Myocyte (in vitro differentiated cells): ENCODE results near the gene CITED2. TPM values are rescaled to one million over a fixed set of nuclear protein-coding genes. Genes with fewer than 3 reads are reported as not detected.
A peak's percentile ranks its signal among the peaks of the same experiment; 100 is the strongest.
"Not testable (repeated sequence)": the region's sequence is repeated elsewhere in the genome, so short reads cannot be mapped to it uniquely, and the experiment has no call there.

Source experiments
- DNase-seq: peaks from one replicate; pipeline ENCODE4 v3.0.0-alpha.2; 2012; ENCODE audit warnings: low read depth
- polyA plus RNA-seq: library from polyadenylated mRNA; unstranded; fragments of >200 nt; gene quantifications from one replicate; pipeline ENCODE4 v1.2.1, GENCODE V29; 2012; ENCODE audit warnings: missing spikeins
- total RNA-seq: library from RNA; depleted of rRNA; stranded (reverse); fragments of >200 nt; gene quantifications from 2 replicates; pipeline ENCODE4 v1.2.3, GENCODE V29; 2014

CITED2 gene, protein sequence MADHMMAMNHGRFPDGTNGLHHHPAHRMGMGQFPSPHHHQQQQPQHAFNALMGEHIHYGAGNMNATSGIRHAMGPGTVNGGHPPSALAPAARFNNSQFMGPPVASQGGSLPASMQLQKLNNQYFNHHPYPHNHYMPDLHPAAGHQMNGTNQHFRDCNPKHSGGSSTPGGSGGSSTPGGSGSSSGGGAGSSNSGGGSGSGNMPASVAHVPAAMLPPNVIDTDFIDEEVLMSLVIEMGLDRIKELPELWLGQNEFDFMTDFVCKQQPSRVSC
- total RNA-seq = 201 and 218 TPM in 2 replicates
- polyA plus RNA-seq = 129 TPM

DNA sequence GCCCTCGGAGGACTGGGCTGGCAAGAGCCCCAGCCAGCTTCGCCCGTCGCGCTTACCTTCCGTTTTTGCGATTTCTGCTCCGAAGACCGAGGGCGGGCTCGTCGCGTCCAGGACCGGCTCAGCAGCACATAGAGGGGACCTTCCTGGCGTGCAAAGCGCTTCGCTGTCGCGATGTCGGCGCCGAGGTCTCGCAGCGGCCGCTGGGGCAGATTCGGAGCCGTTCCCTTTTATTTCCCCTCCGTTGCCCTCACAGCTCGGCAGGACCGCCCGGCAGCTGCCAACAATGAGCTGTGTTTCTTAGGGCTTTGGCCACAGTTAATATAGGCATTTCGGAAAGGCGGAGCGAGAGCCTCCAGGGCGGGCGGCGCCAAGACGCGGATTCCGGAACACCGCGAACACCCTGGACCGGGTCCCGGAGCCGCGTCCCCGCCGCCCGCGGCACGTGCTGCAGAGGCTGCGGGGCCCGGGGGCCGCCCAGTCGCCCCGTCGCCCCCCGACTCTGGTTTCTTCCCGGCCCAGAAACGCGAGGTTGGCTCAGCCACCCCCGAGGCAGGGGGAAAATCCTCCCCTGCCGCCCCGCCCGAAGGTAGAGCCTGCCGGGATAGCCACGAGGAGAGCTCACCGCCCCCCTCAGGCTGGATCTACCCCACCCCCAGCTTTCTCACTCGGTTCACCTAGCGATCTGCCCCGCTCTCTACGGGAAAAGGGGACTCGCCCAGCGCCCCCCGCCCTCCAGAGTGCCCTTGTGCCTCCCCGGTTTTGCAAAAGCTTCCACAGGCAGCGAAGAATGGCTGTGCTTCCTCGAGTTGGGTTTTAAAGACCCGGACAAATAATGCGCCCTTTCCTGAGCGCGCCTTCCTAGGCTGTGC is at the start of gene CITED2:
Gene CITED2, minus strand, starts transcription at position 292 of the 869 bp plus-strand sequence. CDS start 704 bp downstream, outside the sequence.
- DNase-seq = peak; percentile 97

- DNase-seq = no peak
Observed at GRCh38 chr6:139423037-139423703, 48.7 kb upstream of the CITED2 start.

DNA sequence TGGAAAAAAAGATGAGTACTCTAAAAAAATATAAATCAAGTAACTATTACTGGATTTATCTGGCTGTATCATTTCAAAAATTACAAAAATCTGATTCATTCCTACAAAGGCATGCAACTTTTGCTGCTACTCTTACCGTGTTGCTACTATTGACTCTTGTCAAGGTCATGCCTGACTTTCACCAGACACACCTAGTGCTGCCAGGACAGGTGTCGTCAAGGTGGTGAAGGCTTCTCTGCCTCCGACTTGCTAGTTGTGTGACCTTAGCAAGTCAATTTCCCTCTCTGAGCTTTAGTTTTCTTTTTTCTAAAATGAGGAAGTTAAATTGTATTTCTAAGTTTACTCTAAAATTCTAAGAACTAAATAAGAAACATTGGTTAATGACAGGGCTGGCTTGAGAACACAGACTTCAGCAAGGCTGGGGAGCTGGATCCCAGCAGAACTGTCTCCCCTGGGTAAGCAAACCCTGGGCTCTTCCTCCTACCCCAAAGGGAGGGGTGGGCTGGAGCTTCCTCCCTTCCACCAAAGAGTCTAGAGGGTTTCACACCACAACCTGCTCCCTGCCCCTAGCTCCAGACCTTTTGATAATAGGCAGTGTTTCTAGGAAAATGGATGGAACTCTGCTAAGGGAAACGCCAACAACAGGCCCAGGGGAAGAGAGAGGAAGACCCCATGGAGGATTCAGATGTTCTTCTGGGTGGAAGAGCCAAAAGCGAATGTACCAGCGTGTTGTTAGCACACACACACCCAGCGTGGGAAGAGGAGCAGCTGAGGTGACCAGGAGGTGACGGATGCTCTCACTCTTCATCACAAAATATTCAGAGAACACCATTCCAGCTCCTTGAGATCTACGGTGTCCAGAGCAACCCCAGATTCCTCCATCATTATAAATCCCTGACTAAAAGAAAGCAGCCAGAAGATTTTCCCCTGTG is 47.9 kb upstream of the CITED2 start:
- DNase-seq = no peak

GRCh38 chr6:139418481-139419132 is 44.2 kb upstream of the CITED2 start:
- no peak for DNase-seq

GRCh38 chr6:139416146-139416545 is 41.7 kb upstream of the CITED2 start:
- DNase-seq = no peak

- no peak for DNase-seq
Observed at GRCh38 chr6:139415365-139415764, 40.9 kb upstream of the CITED2 start.

DNA sequence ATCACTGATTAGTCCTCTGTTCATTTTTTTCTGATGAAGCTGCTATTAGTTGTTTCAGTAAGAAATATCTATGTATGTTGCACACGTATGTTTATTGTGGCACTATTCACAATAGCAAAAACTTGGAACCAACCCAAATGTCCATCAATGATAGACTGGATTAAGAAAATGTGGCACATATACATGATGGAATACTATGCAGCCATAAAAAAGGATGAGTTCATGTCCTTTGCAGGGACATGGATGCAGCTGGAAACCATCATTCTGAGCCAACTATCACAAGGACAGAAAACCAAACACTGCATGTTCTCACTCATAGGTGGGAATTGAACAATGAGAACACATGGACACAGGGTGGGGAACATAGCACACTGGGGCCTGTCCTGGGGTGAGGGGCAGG is 37.7 kb upstream of the CITED2 start:
- not testable (repeated sequence) for DNase-seq

DNA sequence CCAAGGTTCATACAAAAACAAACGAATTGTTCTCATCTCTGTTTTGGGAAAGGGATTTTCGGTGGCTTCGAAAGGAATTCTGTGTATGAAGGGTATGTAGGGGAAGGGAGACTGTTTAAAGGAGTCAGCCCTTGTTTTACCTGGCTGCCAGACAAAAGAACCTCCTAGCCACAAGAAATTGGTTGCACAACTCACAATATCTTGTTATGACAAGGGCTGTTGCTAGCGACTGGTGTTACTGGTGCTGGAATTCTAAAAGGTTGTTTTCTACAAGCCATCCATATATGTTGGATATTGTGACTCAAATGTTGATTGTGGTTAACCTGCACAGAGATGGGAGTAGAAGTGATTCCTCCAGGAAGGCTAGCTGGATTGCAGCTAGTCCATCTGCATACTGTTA is 34.6 kb upstream of the CITED2 start:
- DNase-seq = peak; percentile 33

- DNase-seq = peak; percentile 83
Observed at GRCh38 chr6:139407718-139408222, 33.3 kb upstream of the CITED2 start.

- no peak for DNase-seq
Observed at GRCh38 chr6:139406577-139407343, 32.3 kb upstream of the CITED2 start.

DNA sequence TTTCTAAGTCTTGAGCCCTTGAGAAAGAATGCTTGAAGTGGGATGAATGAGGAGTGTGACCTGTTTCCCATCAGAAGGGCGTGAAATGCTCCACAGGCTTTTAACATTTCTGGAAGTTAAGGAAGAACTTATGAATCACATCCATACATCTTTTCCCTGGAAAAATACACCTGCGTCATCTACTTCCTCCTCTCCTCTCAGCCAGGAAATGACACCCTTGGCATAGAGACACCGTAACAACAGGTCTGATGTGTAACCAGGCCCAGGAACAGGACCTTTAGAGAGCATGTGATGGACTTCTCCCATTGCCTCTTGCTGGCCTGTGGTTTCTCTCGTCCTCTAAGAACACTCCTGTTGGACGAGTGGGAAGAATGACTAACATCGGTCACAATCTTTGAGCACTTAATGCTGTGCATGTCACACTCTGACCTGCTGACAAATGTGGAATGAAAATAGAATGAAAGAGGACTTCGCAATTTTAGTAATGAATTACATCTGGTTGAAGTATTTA is 28.5 kb upstream of the CITED2 start:
- DNase-seq = peak; percentile 87

DNA sequence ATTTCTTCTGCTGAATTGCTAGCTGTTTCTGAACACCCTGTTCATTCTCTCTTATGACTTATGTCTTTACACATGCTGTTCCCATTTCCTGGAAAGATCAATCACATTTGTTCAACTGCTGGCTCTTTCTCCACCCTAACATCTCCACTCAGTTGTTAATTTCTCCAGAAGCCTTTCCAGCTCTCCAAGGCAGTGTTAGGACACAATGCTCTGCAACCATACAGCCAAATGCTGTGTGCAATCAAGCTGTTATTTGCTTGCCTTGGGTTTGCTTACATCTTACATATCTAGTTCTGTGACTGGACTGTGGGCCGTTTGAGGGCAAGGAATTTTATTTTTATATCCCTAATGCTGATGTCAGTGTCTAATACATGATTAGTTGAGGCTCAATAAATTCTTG is 24.2 kb upstream of the CITED2 start:
- DNase-seq = no peak

- no peak for DNase-seq
Observed at GRCh38 chr6:139395891-139396301, 21.4 kb upstream of the CITED2 start.

DNA sequence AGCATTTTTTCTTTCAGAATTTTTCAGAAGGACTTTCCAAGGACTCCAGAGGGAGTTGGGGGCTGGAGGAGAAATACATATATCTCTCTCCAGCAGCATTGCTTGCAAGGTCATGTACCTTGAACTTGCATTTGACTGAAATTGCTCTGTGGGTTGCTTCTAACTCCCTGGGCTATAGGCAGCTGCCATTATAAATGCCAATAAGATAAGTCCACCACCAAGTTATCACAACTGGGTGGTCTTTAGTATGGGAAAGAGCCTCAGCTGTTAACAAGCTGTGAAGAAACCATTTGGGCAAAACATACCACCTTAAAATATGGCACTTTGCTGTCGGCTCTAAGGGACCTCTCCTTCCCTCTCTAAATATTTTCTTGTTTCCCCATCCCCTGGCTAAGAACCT is 20.9 kb upstream of the CITED2 start:
- no peak for DNase-seq

- DNase-seq = no peak
Observed at GRCh38 chr6:139394027-139394649, 19.7 kb upstream of the CITED2 start.

DNA sequence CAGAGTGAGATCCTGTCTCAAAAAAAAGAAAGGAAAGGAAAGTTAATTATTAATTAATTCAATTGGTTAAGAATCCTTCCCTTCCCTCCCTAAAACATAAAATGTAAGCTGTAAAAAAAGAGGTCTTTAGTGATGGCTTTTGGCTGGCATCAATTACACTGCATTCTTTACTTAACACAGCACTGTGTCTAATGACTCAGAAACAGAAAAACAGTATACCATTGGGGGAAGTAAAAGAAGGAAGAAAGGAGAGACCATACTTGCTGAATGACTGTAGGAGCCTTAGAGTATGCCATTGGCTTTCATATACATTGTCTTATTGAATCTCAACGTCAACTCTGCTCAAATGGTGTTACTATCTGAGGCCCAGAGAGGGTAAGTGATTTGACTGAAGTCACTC is 18.3 kb upstream of the CITED2 start:
- no peak for DNase-seq

DNA sequence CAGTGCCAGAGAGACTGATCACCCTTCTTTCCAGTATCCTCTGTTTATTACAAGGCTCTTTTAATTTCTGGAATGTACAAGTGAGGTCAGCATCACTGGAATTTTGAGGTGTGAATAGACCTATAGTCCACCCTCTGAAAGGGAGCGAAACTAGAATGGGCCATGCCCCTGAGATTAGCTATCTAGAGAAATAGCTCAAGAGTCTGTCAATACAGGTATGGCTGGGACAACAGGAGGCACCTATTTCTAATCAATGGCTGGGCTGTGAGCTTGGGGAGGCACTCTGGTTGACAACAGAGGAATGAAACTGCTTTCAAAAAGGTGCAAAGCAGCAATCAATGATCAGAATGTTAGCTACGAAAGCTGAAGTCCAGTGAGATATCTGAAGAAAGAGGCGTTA is 17.3 kb upstream of the CITED2 start:
- DNase-seq = no peak

DNA sequence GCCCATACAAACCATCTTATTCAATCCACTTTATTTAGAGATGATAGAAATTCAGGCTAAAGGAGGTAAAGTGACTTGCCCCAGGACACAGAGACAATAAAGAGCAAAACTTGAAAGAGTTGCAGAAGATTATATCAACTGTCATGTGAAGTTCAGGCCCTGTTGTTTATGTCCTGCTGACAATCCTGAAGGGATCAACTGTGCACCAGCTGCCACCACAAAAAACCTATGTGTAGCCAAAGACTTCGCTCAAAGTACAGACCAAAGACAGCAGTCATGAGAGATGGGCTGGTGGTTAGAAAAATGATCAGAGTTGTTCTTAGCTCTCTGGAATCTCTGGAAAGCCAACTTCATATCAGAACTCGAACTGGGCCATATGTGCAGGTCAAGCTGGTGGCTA is 16.0 kb upstream of the CITED2 start:
- DNase-seq = peak; percentile 62

DNA sequence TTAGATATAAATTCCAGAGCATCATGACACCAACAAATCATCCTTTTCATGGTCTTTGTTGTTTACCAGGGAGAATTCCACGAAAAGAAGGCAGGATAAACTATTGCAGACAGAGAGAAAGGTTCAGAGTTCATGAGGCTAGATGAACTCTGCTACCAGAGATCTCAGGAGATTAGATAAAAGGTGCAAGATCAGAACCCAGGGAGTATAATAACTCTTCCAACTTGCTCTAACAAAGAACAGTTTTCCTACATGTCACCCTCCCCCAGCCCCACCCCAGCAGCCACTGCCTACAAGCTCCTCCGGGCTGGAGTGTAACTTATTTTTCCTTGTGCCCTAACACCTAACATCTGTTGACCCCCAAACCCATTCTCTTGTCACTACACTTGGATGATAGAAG is 13.9 kb upstream of the CITED2 start:
- DNase-seq = no peak
